HFFc6 (cell line): ENCODE measurements around the gene LRRC8D. TPM values are rescaled to one million over a fixed set of nuclear protein-coding genes. Genes with fewer than 3 reads are reported as not detected.

Source experiments
- DNase-seq: peaks from one replicate; pipeline ENCODE4 v3.0.0-alpha.2; 2018
- H3K27ac Mint-ChIP-seq: 2 replicates; pipeline ENCODE4 v1.8.0; 2020; ENCODE audit warnings: mild to moderate bottlenecking, mixed read lengths
- H3K27me3 Mint-ChIP-seq: 2 replicates; pipeline ENCODE4 v1.8.0; 2021; ENCODE audit warnings: mild to moderate bottlenecking, moderate library complexity, mixed read lengths; ENCODE audit not compliant: insufficient read depth
- H3K36me3 Mint-ChIP-seq: 2 replicates; pipeline ENCODE4 v1.8.0; 2021; ENCODE audit warnings: low read depth, mixed read lengths
- H3K4me1 Mint-ChIP-seq: 2 replicates; pipeline ENCODE4 v1.8.0; 2020; ENCODE audit warnings: low read depth, mixed read lengths
- H3K4me3 Mint-ChIP-seq: 2 replicates; pipeline ENCODE4 v1.8.0; 2020; ENCODE audit warnings: mild to moderate bottlenecking, moderate library complexity, mixed read lengths
- H3K9me3 Mint-ChIP-seq: 2 replicates; pipeline ENCODE4 v1.8.0; 2020; ENCODE audit warnings: mild to moderate bottlenecking, mixed read lengths
- CTCF ChIP-seq: fragments of 200-600 bp; sonication (generic); IDR thresholded peaks from 2 replicates; pipeline ENCODE4 v1.5.0; 2021; ENCODE audit warnings: antibody characterized with exemption, mild to moderate bottlenecking
- total RNA-seq, 6 experiments: library from RNA; stranded (reverse); fragmentation: NEBNext Ultra II Directional; extraction: Animal tissue kit (Norgen Biotek cat#: 25700); gene quantifications; 2 replicates in 1 of 6; 3 replicates in 5 of 6; pipeline ENCODE4 v1.2.3, GENCODE V29; 2021

LRRC8D gene
- total RNA-seq, 6 experiments from 2014 or later: 33.5 to 46.7 (median 41.8) TPM

GRCh38 chr1:89832496-89833127, 11.8 kb downstream of the LRRC8D start:
- Mint-ChIP-seq H3K27ac (no peak overlapping the region), H3K4me3 (no peak overlapping the region), H3K9me3 (no peaks in the 10 kb centered on the region), H3K36me3 (no peaks in the 10 kb centered on the region), H3K27me3 (peaks cover 4% of the 10 kb centered on the region; the same call in 1 of the 2 replicates), H3K4me1 (peaks cover 16% of the 10 kb centered on the region)
- no peak for DNase-seq
- TF ChIP-seq CTCF: no peak

- no peak overlapping the region for H3K27ac Mint-ChIP-seq
- no peak overlapping the region for H3K4me3 Mint-ChIP-seq
- DNase-seq: no peak
- H3K4me1 Mint-ChIP-seq: peaks cover 16% of the 10 kb centered on the region
- H3K27me3 Mint-ChIP-seq: peaks cover 2% of the 10 kb centered on the region; the same call in 1 of the 2 replicates
- TF ChIP-seq CTCF: no peak
- no peaks in the 10 kb centered on the region for H3K9me3 Mint-ChIP-seq
- H3K36me3 Mint-ChIP-seq: no peaks in the 10 kb centered on the region
These were observed 12.6 kb downstream of the LRRC8D start for GRCh38 chr1:89833183-89834082.

- peaks cover 16% of the 10 kb centered on the region for H3K4me1 Mint-ChIP-seq
- H3K27me3 Mint-ChIP-seq: peaks cover 2% of the 10 kb centered on the region; the same call in 1 of the 2 replicates
- no peak for TF ChIP-seq CTCF
- no peaks in the 10 kb centered on the region for H3K9me3 Mint-ChIP-seq
- H3K4me3 Mint-ChIP-seq: no peak overlapping the region
- H3K36me3 Mint-ChIP-seq: no peaks in the 10 kb centered on the region
- H3K27ac Mint-ChIP-seq: no peak overlapping the region
- DNase-seq: no peak
These were observed 13.4 kb downstream of the LRRC8D start for GRCh38 chr1:89834083-89834704.

GRCh38 chr1:89836252-89837035, 15.6 kb downstream of the LRRC8D start:
- Mint-ChIP-seq H3K27ac (no peak overlapping the region), H3K27me3 (peaks cover 2% of the 10 kb centered on the region), H3K36me3 (no peaks in the 10 kb centered on the region), H3K4me3 (no peak overlapping the region), H3K9me3 (no peaks in the 10 kb centered on the region), H3K4me1 (peaks cover 16% of the 10 kb centered on the region)
- no peak for TF ChIP-seq CTCF
- no peak for DNase-seq

- no peak for DNase-seq
- H3K36me3 Mint-ChIP-seq: no peaks in the 10 kb centered on the region
- no peaks in the 10 kb centered on the region for H3K9me3 Mint-ChIP-seq
- H3K4me1 Mint-ChIP-seq: peaks cover 16% of the 10 kb centered on the region
- peaks cover 2% of the 10 kb centered on the region for H3K27me3 Mint-ChIP-seq
- H3K4me3 Mint-ChIP-seq: no peak overlapping the region
- TF ChIP-seq CTCF: no peak
- H3K27ac Mint-ChIP-seq: no peak overlapping the region
These were observed 16.2 kb downstream of the LRRC8D start for GRCh38 chr1:89837036-89837481.
